ENCODE data around the gene SLC22A12. TPM values are rescaled to one million over a fixed set of nuclear protein-coding genes. Genes with fewer than 3 reads are reported as not detected.
"Not testable (repeated sequence)": the region's sequence is repeated elsewhere in the genome, so short reads cannot be mapped to it uniquely, and the experiment has no call there.

Gene SLC22A12
- total and polyA plus RNA-seq, 8 donors = not detected

- intact Hi-C loops (cut with DNase I) = no loop called here
- Histone ChIP-seq H3K9me3 (no peaks in the 10 kb centered on the region), H3K4me1 (no peaks in the 10 kb centered on the region), H3K27ac (no peak overlapping the region), H3K36me3 (no peaks in the 10 kb centered on the region), H3K4me3 (no peak overlapping the region), H3K27me3 (no peaks in the 10 kb centered on the region)
- WGBS, 2 donors = 74 to 83% methylated on average over 7 to 9 of the region's 9 CpGs
- DNase-seq (peak in 2 of 6 donors; percentile 4 to 36), FAIRE-seq (no peak), ATAC-seq (no peak)
- TF ChIP-seq, protein P1, sequence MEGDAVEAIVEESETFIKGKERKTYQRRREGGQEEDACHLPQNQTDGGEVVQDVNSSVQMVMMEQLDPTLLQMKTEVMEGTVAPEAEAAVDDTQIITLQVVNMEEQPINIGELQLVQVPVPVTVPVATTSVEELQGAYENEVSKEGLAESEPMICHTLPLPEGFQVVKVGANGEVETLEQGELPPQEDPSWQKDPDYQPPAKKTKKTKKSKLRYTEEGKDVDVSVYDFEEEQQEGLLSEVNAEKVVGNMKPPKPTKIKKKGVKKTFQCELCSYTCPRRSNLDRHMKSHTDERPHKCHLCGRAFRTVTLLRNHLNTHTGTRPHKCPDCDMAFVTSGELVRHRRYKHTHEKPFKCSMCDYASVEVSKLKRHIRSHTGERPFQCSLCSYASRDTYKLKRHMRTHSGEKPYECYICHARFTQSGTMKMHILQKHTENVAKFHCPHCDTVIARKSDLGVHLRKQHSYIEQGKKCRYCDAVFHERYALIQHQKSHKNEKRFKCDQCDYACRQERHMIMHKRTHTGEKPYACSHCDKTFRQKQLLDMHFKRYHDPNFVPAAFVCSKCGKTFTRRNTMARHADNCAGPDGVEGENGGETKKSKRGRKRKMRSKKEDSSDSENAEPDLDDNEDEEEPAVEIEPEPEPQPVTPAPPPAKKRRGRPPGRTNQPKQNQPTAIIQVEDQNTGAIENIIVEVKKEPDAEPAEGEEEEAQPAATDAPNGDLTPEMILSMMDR (IDR thresholded peaks at IDR 0.05) = no peak
These were observed 1.6 kb downstream of the SLC22A12 start for GRCh38 chr11:64592656-64593055.

GRCh38 chr11:64593156-64594105, 2.4 kb downstream of the SLC22A12 start:
- FAIRE-seq = no peak
- TF ChIP-seq, protein P1 (IDR thresholded peaks at IDR 0.05) = no peak
- DNase-seq = peak in 2 of 6 donors; percentile 17 to 44
- Histone ChIP-seq H3K9me3 (no peaks in the 10 kb centered on the region), H3K36me3 (no peaks in the 10 kb centered on the region), H3K27ac (no peak overlapping the region), H3K4me3 (no peak overlapping the region), H3K27me3 (no peaks in the 10 kb centered on the region), H3K4me1 (no peaks in the 10 kb centered on the region)
- WGBS, 2 donors = 77 to 80% methylated on average over 31 to 32 of the region's 32 CpGs
- intact Hi-C loops (cut with DNase I) = no loop called here
- no peak for ATAC-seq

DNA sequence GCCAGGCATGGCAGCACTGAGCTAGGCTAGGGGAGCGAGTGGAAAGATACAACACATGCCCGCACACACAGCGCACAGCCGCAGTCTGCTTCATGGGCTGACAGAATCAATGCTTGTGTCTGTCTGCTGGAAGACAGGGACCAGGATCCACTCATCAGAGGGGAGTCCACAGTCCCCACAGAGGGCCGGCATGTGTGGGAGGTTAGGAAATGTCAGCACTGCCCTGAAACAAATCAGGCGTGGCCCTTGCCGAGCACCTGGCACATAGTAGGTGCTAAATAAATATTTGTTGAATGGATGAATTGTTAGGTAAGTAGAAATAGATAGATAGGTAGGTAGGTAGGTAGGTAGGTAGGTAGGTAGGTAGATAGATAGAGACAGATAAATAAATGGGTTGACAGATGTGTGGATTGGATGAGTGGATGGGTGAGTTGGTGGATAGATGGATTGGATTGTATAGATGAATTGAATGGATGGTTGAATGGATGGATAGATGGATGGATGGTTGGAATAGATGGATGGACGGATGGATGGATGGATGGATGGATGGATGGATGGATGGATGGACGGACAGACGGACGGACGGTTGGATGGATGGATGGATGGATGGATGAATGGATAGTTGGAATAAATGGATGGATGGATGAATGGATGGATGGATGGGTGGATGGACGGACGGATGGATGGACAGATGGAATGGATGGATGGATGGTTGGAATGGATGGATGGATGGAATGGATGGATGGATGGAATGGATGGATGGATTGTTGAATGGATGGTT, 3.3 kb downstream of the SLC22A12 start:
- intact Hi-C loops (cut with DNase I) = no loop called here
- no peak for ATAC-seq
- DNase-seq = peak in 1 of 6 donors; percentile 29
- Histone ChIP-seq H3K36me3 (no peaks in the 10 kb centered on the region), H3K4me1 (no peaks in the 10 kb centered on the region), H3K27ac (no peak overlapping the region), H3K4me3 (no peak overlapping the region), H3K27me3 (no peaks in the 10 kb centered on the region), H3K9me3 (no peaks in the 10 kb centered on the region)
- FAIRE-seq = no peak
- 83 to 92% methylated on average over 14 of the region's 14 CpGs for WGBS, 2 donors
- TF ChIP-seq, protein P1 (IDR thresholded peaks at IDR 0.05) = no peak

- FAIRE-seq; H3K36me3 ChIP-seq; H3K9me3 ChIP-seq; DNase-seq; H3K4me3 ChIP-seq; ATAC-seq; H3K27me3 ChIP-seq; H3K27ac ChIP-seq; H3K4me1 ChIP-seq; intact Hi-C loops (cut with DNase I): not testable (repeated sequence)
- WGBS, 2 donors = 43 to 57% methylated on average over 1 of the region's 1 CpG
These were observed 4.9 kb downstream of the SLC22A12 start for GRCh38 chr11:64595922-64596321.

DNA sequence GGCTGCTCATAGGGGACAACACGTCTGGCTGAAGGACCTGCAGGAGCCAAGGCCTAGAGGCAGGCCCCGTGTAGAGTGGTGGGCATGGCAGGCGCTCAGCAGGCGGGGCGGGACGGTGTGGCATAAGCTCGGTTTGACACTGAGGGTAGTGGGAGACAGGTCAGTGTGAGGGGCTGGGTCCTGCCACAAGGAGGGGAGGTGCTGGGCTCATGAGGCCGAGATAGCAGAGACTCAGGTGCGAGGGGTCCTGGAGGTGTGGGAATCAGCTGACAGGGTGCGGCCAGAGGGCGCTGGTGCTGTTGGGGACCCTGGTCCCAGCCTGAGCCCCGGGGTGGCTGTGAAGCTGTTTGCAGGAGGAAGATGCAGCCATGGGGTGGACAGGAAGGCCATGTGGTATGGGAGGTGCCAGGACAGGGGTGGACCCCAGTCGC, 6.7 kb downstream of the SLC22A12 start:
- intact Hi-C loops (cut with DNase I) = no loop called here
- Histone ChIP-seq H3K27ac (no peak overlapping the region), H3K4me1 (no peaks in the 10 kb centered on the region), H3K36me3 (no peaks in the 10 kb centered on the region), H3K27me3 (no peaks in the 10 kb centered on the region), H3K4me3 (no peak overlapping the region), H3K9me3 (no peaks in the 10 kb centered on the region)
- DNase-seq = peak in 2 of 6 donors; percentile 52 to 58
- 81 to 88% methylated on average over 13 of the region's 13 CpGs for WGBS, 2 donors
- FAIRE-seq = no peak
- ATAC-seq = no peak
- TF ChIP-seq, protein P1 (IDR thresholded peaks at IDR 0.05) = no peak

Data from pancreas (tissue), 10 donors.